Stimulated activated CD8-positive, alpha-beta memory T cell treated with anti-CD3 and anti-CD28 coated beads, Interleukin-4, amount 100 ng/mL, for 1 hour (primary cell): Measurements from ENCODE around the gene ADAMTSL2.

Source experiments
- DNase-seq, 2 donors: peaks; one replicate each; pipeline ENCODE4 v3.0.0-alpha.2; 2020; ENCODE audit warnings: low read depth in 2 of 2, low spot score in 1 of 2

The ADAMTSL2 gene

DNA sequence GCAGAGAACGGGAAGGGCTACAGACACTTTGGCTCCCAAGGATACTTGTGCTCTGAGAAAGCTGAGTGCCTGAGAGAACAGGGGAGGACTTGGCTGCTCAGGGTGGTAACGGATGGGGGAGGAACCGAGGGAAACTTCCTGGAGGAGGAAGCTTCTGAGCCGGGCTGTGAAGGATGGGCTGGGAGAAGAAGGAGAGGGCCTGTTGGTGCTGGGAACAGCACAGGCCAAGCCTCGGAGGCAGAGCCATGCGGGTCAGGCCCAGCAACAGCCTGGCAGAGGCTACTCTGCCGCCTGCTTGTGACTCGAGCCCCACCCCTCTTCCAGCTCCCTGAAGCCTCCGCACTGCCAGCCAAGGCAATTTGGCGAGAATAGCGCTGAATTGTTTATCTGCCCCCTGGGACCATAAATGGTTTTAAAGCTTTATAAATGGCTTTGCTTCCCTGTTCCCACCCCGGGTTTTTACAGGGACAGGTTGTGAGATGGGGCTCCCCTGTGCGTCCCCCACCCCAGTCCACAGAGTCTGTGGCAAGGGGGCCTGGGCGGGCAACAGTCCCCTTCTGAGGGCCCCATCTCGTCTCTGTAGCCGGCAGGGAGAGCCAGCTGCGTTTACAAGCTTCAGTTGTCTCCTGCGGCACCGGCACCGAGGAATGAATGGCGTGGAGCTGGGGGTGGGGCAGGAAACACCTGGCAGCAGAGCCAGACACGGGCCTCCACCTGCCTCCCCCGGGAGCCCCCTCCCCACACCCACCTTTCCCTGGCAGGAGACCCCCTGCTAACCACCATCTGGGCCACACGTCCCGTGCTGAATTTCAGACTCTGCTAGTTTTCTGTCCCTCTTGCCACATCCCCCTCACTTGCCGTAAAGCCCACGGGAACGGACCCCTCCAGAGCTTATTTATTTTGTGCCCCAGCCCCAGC lies 50.3 kb downstream of the ADAMTSL2 start:
- DNase-seq: no peak

DNA sequence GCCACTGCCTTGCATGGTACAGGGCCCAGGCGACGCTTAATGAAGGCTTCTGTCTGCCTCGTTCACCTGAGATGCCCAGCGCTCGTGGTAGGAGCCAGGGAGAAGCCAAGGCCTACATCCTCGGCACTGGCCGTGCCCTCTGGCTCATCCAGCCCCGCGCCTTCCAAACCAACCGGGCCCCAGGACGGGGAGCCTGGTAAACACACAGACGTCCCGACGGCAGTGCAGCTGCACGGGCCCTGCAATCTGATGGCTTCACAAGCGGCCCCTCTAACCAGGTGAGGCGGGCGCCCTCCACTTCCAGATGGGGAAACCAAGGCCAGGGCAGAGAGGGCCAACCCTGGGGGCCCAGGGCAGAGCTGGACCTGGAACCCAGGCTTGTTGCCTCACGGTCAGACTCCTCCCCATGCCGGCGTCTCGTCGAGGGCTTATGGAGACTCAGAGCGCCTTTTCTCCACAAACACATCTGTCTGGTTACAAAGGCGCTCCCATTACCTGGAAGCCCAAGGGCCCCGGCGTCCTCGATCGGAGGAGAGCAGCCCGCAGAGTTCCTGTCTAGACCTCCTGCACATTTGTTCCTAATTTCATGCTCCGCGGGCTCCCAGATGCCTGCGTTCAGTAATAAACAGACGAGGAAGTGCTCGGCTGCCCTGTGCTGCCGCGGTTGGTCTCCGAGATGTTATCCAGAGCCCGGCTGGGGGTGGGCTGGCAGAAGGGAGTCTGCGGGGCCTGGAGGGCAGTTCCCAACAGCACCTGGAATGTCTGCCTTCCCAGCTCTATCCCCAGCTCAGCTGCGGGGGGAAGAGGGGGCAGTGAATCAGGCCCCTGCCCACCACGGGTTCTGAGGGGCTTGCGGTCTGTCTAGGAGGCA lies 51.2 kb downstream of the ADAMTSL2 start:
- DNase-seq: no peak

DNA sequence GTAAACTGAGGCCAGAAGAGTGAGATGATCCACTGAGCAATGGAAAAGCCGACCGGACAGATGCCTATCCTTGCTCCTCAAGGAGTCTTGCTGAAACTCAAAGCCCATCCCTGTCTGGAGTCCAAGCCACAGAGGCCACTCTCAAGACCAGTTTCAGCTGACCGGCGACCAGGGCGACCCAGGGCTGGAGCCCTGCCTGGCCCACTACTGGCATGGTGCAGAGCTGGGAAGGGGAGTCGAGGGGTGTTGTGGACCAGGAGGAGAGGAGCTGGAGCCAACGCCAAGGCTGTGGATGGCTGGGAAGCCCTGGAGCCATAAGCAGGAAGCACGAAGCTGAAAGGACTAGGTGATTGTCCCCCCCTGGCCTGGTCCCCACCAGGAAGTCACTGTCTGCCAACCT lies 52.5 kb downstream of the ADAMTSL2 start:
- DNase-seq: no peak

DNA sequence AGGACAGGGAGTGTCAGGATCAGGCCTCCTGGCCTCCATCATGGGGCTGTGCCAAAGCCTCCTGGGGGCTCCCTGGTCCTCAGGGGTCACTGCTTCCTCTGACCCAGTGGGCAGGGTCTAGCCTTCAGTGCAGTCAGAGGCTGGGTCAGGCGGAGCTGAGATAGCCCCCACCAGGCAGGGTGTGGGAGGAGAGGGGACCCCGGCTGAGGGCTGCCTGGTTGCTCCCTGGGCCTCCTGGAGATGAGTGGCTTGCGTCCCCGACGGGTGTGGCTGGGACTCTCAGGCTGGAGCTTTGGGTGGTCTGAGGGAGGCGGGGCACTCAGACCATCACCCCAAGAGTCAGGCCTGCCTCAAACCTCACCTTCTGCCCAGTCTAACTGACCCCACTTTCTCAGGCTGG lies 53.0 kb downstream of the ADAMTSL2 start:
- DNase-seq: no peak

DNA sequence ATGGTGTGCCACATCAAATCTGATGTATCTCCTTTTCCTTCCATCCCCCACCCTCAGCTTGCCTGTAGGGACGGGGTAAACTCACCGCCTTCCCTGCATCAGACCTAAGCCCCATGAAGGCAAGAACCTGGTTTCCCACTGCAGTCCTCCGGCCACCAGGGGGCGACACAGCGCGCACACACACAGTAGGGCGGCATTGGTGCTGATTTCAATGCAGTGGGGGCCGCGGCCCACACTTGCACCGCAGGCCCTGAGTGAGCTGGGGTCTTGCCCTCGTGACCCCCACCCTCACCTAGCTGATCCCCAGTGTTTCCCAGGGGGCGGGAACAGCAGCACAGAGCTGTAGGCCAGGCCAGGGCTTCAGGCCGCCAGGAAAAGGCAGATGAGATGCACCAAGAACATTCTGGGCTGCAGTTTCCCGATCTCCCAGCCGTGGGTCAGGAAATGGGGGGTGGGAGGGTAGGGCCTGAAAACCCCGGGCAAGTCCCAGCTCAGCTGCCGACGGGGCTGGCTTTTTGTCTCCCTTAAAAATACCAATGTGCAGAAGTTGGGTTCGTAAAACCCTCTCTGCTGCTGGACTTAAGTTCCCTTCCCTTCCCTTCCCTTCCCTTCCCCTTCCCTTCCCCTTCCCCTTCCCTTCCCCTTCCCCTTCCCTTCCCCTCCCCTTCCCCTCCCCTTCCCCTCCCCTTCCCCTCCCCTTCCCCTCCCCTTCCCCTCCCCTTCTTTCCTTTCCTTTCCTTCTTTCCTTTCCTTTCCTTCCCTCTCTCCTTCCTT lies 55.1 kb downstream of the ADAMTSL2 start:
- peak in 1 of 2 donors; percentile 21 for DNase-seq

DNA sequence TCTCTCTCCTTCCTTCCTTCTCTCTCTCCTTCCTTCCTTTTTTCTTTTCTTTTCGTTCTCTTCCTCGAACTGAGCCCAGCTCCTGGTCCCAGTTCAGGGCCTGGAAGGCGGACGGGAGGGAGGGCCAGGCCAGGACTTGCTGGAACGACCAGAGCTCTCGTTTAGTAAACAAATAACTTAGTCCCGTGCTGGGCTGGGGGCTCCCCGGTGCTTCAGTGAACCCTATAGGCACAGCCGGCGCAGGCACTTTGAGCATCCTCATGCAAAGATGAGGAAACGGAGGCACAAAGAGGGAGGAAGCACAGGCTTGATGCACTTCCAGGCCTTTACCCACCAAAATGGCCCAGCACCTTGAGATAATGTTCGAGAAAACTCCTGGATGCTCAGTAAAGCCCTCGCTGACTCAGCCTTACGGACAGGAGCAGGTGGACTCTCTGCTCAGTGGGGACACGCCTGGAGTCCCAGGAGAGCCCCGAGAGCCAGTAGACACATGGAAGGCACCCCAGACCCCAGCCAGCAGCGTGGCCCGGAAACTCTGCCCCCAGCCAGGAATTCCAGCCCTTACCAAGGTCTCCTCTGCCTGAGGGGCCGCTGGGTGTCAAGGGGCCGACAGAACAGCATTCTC lies 55.8 kb downstream of the ADAMTSL2 start:
- DNase-seq: no peak

DNA sequence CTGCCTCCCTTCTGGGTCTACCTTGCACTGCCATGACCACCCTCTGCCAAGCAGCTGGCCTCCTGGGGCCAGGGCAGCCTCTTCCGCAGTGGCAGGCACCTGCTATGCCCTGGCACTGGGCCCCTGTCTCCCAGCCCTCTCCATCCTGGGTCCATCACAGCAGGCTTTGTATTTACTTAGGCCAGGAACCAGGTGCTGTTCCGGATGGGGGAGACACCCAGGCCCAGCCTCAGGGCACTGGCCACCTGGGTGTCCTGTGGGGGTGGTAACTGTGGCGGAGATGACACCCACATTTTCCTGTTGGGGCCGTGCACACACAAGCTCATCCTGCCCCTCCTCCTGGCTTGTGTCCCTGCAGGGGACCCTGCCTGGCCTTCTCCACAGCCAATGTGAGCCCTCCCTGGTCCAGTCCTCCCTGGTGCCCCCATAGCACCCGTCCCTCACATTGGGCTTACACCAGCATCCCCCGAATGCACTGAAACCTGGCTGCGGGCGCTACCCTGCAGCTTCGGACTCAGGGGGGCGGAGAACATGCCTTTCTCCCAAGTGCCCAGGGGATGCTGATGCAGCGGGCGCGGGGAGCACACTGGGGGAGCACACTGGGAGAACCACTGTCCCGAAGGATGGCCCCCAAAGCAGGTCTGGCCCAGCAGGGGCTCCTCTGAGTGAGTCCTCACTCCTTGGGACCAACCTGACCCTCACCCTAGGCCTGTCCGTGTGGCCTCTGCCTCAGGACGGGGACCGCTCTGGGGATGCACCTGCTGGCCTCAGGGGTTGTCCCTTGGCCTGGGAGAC lies 56.8 kb downstream of the ADAMTSL2 start:
- no peak for DNase-seq

DNA sequence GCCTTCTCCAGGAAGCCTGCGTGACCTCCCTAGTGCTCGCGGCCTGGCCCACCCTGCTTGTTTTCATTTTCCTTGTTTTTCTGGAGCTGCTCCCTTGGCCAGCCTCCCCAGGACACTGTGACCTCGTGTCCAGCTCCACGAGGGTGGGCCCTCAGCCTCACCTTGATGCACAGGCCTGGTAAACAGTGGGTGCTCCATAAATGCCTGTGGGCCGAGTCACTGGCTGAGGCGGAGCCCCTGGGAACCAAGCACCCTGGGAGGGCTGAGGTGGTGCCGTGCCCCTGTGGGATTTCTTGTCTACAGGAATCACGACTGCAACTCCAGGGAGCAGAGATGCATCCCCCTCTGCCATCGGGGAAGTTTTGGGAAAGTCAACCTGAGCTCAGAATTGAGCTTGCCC lies 57.5 kb downstream of the ADAMTSL2 start:
- DNase-seq: no peak

DNA sequence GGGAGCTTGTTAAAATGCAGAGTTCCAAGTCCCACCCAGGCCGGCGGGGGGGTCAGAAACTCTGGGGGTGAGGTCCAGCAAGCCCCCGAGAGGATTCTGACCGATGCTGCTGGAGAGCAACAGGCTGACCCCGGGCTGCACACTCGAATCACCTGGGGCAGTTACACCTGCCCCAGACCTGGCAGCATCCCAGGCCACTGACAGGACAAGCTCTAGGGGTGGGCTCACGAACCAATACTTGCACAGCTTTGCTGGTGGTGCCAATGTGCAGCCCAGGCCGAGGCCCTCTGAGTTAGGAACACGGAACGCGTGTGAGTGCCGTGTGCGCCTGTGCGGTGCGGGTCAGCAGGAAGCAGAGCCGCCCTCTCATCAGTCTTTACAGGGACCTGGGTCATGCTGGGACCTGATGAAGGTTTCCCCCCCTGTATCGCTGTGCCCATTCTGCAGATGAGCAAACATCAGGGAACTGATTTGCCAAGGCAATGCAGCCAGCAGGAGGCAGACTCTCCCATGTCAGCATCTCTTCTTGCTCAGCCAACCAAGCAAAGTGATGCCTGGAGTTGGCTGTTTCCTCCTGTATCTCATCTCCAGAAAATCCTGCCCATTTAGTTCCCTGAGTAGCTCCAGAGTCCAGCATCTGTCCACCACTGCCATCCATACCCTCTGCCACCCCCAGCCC lies 58.4 kb downstream of the ADAMTSL2 start:
- DNase-seq: no peak

DNA sequence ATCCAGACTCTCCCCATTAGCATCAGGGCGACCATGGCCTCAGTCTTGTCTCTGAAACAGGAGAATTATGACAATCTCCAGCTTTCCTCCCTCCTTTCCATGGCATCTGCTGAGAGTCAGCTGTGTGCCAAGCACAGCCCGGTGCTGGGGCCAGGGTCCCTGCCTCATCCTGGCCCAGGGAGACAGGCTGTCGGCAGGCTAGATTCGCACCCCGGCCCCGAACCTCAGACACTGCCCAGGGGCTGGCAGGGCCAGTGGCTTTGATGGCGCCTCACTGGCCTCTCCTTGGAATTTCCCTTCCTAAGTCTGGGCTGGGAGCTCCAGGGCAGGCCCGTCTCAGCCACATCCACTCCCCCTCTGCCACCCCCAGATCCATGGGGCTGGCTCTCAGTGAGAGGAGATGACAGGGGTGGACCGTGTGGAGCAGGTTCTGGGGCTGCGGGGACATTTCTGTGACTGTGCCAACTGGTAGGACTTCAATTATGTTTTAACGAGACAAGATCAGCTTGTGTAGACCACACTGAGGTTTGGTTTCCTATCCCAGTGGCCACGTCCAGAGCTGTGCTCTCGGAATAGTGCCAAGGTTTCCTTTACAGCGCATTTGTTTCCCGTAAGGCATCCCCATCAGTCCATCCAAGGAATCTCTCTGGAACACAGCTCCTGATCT lies 59.2 kb downstream of the ADAMTSL2 start:
- DNase-seq: no peak

DNA sequence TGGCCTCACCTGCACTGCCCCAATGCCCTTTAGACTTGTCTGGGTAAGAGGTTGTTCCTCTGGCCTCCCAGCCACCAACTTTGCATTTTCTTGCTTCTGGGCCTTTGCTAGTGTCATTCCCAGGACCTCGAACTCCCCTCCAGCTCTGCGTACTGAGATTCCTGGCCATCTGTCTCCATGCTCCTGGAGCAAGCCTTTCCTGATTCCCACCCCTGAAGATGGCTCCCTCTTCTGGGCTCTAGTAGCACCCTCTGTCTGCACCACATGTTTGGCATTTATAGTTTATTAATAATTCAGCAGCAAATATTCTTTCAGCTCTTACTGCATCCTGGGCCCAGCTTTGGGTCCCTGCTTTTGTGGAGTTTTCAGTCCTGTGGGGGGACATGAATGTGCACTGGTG lies 59.8 kb downstream of the ADAMTSL2 start:
- no peak for DNase-seq

DNA sequence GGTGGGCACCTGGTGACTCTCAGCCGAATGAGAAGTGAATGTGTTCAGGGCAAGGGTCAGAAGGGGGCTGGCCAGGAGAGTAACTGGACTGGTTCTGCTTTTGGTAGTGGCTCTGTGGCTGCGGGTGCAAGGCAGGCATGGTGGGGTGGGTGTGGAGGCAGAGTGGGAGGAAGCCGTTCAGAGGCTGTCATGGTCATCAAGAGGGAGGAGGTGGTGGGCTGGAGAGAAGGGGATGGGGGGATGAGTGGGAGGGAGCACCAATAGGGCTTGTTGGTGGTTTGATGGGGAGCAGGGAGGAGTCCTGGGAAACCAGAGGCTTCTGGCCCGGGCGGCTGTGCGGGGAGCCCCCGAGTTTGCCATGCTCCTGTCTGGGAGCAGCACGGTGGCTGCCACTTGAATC lies 61.4 kb downstream of the ADAMTSL2 start:
- DNase-seq: no peak

DNA sequence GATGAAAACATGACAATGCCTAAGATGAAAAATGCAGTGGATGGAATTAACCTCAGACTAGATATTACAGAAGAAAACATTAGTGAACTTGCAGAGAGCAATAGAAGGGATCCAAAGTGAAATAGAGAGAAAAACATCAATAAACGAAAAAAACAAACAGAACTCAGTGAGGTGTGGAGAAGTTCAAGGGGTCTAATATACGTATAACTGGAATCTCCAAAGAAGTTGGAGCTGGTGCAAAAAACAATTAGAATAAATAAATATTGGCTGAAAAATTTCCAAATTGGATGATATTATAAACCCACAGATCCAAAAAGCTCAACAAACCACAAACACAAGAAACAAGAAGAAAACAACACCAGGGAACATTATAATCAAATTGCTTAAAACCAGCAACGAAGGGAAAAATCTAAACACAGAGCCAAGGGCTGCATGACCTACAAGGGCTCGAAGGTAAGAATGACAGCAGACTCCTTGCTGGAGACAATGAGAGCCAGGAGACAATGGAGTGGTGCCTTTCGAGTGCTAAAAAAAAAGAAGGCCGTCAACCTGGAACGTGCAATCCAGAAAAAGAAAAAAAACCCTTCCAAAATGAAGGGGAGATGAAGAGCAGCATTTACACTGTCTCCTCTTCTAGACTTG lies 62.9 kb downstream of the ADAMTSL2 start:
- DNase-seq: no peak

DNA sequence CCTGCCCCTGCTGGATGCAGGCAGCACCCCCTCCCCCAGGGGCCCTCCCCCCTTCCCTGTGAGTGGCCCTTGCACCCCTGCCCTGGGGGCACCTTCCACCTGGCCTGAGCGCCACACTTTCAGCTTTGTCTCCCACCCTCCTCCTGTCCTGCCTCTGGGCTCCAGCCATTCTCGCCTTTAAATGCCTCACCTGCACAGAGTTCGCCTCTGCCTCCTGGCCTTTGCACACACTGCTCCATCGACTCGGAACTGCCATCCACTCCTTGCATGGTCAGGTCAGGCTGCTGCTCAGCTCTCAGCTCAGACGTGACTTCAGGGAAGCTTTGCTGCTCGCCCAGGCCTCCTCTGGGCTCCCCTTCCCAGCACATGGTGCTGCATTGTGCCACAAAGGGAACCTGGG lies 64.5 kb downstream of the ADAMTSL2 start:
- DNase-seq: no peak

DNA sequence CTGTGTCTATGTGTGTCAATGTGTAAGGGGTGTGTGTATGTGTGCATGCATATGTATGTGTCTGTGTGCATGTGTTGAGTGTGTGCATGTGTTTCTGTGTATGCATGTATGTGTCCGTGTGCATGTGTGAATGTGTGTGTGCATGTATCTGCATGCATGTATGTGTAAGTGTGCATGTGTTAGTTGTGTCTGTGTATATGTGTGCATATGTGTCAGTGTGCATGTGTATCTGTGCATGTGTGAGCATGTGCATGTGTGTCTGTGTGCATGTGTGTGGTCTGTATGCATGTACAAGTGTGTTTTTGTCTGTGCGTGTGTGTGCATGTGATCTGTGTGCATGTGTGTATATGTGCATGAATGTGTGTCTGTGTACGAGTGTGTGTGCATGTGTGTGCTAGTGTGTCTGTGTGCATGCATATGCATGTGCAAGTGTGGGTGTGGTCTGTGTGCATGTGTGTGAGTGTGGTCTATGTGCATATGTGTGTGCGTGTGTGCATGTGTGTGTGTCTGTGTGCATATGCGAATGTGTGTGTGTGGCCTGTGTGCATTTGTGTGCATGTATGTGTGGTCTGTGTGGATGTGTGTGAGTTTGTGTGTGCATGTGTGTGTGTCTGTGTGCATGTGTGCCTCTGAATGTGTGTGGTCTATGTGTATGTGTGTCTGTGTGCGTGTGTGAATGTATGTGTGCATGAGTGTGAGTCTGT lies 65.1 kb downstream of the ADAMTSL2 start:
- no peak for DNase-seq

DNA sequence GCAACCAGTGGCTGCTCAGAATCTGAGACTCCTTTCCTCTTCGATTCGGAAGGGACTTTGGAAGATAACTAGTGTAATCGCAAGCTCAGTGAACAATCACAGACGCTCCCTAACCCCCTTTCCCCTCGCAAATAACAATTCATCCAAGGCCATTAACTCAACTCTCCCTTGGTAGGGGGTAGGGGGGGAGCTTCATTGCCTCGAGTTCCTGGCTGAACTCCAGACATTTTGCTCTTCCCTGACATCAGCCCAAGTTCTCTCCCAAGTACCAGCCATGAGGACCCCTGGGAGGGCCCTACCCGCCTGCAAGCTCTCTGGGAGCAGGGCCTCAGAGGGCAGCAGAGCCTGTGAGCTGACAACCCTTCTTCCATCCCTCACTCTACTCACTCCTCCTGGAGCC lies 66.2 kb downstream of the ADAMTSL2 start:
- no peak for DNase-seq

DNA sequence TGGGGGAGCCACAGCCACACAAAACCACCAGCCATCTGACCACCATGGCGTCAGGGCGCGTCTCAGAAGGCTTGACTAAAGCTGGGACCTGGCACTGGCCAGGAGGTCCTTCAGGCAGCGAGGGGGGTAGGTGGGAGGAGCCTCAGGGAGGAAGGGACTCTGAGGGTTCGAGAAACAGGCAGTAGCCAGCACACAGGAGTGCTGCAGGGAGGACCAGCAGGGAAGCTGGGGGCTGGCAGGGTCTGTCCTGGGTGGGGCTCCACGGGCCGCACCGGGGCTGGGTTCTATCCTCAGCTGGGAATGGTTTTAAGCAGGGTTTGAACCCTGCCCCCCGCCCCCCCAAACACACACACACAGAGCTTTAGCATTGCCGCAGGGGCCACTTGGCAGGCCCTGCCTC lies 67.2 kb downstream of the ADAMTSL2 start:
- DNase-seq: no peak

DNA sequence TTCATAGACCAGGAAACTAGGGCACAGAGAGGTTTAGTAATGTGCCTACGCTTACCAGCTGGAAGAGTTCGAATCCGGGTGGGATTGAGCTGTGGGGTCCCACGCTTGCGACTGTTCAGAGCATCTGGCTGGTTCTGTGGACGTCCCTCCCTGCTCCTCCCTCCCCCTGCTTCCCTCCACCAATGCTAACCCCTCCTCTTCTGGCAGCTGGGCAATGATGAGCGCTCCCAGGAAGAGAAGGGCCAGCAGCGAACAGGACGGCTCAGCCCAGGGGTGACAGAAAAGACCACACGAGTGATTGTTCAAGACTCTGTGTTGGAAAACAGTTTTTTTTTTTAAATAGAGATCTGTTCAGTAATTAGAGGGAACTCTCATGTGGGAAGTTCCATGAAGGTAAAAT lies 67.8 kb downstream of the ADAMTSL2 start:
- DNase-seq: no peak
